GM19468 (cell line): ENCODE results near the gene CCDC27.
"Not testable (repeated sequence)": the region's sequence is repeated elsewhere in the genome, so short reads cannot be mapped to it uniquely, and the experiment has no call there.

Source experiments
- ATAC-seq: cut with Tn5 transposase; IDR thresholded peaks from one replicate; pipeline ENCODE4 v1.9.1; 2021; ENCODE audit warnings: mild to moderate bottlenecking, moderate library complexity, moderate number of reproducible peaks; ENCODE audit not compliant: unreplicated experiment; ENCODE audit errors: extremely low read depth

Gene CCDC27

DNA sequence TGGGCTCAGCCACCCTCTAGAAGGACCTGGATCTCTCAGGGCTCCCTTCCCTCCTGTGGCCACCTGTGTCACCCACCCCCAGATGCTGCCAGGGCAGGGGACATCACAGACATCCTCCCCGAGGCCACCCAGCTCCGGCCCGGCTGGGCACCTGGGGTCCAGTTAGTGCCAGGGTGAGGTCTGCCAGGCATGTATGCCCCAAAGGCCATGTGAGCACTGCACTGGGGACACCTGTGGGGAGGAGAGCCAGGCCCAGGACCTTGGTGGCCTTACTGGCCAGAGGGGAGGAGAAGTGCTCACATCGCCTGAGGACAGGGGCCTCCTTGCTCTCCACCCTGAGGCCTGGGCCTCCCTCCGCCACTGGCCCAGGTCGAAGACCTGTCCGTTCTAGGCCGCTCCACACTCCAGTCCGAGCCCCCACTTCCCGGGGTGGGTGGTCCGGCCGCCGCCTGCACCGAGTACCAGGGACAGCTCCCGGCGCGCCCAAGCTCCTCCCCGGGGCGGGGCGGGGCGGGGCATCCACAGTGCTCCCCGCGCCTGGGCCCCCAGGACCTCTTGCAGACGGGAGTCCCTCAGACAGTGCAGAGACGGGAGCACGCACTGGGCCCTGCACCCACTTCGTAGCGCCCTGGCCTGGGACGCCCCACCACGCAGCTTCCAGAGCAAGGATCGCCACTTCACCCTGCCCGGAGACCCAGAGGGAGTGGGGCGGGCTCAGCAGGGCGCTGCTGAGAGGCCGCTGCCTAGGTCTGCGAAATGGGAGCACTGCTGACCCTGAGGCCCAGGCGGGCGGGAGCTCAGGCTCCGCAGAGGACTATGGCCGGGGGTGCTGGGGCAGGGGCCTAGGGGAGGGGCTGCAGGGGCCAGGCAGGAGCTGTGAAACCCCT, 34.3 kb upstream of the CCDC27 start:
- no peak for ATAC-seq

GRCh38 chr1:3718764-3719163, 33.5 kb upstream of the CCDC27 start:
- no peak for ATAC-seq

GRCh38 chr1:3721955-3722465, 30.2 kb upstream of the CCDC27 start:
- ATAC-seq, result no peak

DNA sequence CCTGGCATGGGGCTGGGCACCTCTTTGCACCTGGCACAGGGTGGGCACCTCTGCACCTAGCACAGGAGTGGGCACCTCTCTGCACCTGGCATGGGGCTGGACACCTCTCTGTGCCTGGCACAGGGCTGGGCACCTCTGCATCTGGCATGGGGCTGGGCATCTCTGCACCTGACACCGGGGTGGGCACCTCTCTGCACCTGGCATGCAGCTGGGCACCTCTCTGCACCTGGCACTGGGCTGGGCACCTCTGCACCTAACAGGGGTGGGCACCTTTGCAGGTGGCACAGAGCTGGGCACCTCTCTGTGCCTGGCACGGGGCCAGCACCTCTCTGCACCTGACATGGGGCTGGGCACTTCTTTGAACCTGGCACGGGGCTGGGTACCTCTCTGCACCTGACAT, 29.4 kb upstream of the CCDC27 start:
- ATAC-seq, result no peak

DNA sequence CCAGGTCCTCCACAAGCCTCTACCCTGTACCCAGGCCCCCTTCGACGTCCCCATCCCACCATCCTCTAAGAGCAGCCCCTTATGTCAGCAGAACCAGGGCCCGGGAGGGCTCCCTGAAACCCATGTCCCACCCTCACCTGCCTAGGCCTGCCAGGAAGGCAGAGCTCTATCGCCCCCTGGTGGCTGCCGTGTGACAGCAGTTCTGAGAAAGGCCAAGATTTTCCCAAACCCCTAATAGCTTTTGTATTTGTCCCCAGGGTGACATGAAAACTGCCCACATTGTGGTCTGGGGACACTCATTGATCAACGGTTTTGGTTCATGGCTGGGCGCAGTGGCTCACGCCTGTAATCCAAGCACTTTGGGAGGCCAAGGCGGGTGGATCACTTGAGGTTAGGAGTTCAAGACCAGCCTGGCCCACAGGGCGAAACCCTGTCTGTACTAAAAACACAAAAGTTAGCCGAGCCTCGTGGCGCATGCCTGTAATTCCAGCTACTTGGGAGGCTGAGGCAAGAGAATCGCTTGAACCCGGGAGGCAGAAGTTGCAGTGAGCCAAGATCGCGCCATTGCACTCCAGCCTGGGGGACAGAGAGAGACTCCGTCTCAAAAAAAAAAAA, 27.7 kb upstream of the CCDC27 start:
- not testable (repeated sequence) for ATAC-seq

DNA sequence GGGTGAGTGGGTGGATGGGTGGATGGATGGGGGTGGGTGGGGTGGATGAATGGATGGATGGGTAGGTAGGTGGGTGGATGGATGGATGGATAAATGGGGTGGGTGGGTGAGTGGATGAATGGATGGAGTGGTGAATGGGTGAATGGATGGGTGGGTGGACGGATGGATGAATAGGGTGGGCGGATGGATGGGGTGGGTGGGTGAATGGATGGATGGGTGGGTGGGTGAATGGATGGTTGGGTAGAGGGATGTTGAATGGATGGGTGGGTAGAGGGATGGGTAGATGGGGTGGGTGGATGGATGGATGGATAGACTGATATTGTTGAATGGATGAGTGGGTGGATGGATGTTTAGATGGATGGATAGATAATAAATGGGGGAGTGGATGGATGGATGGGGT, 26.9 kb upstream of the CCDC27 start:
- ATAC-seq, result no peak

- no peak for ATAC-seq
These were observed 25.0 kb upstream of the CCDC27 start for GRCh38 chr1:3727042-3727824.

GRCh38 chr1:3727825-3728776, 24.1 kb upstream of the CCDC27 start:
- no peak for ATAC-seq

GRCh38 chr1:3729594-3730542, 22.4 kb upstream of the CCDC27 start:
- no peak for ATAC-seq

DNA sequence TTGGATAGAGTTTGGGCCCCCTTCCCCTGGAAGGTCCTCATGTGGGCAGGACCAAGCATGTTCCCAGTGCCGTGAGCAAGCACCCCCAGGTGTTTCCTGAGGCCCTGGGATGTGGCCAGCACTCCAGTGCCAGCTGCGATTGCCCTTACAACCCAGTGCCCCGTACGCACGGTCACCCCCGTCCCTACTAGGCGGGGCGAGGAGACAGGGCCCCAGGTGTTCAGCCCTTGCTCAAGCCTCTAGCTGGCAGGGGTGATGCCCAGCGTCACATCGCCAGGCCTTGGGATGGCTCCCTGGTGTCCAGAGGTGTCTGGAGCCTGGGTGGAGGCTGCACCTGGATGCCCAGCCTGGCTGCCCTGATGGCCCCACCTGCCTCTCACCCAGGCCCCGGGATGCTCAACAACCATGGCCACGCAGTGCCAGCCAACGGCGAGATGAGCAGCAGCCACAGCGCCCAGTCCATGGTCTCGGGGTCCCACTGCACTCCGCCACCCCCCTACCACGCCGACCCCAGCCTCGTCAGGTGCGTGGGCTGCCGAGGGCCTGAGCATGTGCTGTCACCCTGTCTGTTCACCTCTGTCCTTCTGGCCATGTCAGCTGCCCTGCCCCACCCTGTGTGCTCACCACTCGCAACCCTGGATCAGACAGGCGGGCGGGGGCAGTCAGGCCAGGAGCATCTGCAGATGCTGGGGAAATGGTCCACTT, 21.6 kb upstream of the CCDC27 start:
- ATAC-seq, result no peak

- ATAC-seq, result no peak
These were observed 20.4 kb upstream of the CCDC27 start for GRCh38 chr1:3731583-3732433.

DNA sequence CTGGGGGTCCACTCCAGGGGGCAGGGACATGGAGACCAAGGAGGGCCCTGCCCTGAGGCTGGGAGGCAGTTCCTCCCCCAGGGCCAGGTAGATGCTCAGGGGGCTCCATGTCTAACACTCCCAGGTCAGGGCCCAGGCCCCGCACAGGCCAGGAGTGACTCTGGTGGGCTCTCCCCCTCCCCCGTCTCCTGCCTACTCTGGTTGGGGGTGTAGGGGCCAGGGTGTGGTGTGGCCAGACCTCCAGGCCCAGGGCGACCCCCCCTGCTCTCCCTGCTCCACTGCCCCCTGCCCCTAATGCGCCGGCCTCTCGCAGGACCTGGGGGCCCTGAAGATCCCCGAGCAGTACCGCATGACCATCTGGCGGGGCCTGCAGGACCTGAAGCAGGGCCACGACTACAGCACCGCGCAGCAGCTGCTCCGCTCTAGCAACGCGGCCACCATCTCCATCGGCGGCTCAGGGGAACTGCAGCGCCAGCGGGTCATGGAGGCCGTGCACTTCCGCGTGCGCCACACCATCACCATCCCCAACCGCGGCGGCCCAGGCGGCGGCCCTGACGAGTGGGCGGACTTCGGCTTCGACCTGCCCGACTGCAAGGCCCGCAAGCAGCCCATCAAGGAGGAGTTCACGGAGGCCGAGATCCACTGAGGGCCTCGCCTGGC, 19.7 kb upstream of the CCDC27 start:
- no peak for ATAC-seq

GRCh38 chr1:3733094-3733882, 19.0 kb upstream of the CCDC27 start:
- ATAC-seq, result no peak

- ATAC-seq, result no peak
These were observed 18.2 kb upstream of the CCDC27 start for GRCh38 chr1:3733883-3734589.

- no peak for ATAC-seq
These were observed 17.6 kb upstream of the CCDC27 start for GRCh38 chr1:3734602-3735001.
